Activated CD8-positive, alpha-beta T cell treated with anti-CD3 and anti-CD28 coated beads for 36 hours (primary cell): ENCODE results near the gene CDKAL1. TPM values are rescaled to one million over a fixed set of nuclear protein-coding genes. Genes with fewer than 3 reads are reported as not detected.

Experiments used
- ATAC-seq: fragments of 200-7000 bp; cut with Tn5 transposase; one replicate; pipeline ENCODE4 v1.10.0; 2021; ENCODE audit warnings: mild to moderate bottlenecking, moderate library complexity
- CTCF ChIA-PET: fragments of 350-600 bp; sonication (Branson Sonifier 250); formaldehyde crosslinking; loops from one replicate; lab custom pipeline; 2021; ENCODE audit warnings: antibody characterized with exemption; lab: Charles Lee
- POLR2A ChIA-PET: fragments of 350-600 bp; sonication (Branson Sonifier 250); formaldehyde crosslinking; loops from one replicate; lab custom pipeline; 2021; ENCODE audit warnings: antibody characterized with exemption; lab: Charles Lee
- DNase-seq: peaks from one replicate; pipeline ENCODE4 v3.0.0-alpha.2; 2020
- H3K27ac Mint-ChIP-seq: one replicate; pipeline ENCODE4 v1.8.0; 2021; ENCODE audit warnings: mild to moderate bottlenecking, mixed read lengths
- H3K27me3 Mint-ChIP-seq: one replicate; pipeline ENCODE4 v1.8.0; 2021; ENCODE audit warnings: mixed read lengths
- H3K36me3 Mint-ChIP-seq: one replicate; pipeline ENCODE4 v1.8.0; 2021; ENCODE audit warnings: low read depth, mixed read lengths
- H3K4me1 Mint-ChIP-seq: one replicate; pipeline ENCODE4 v1.8.0; 2021; ENCODE audit warnings: low read depth, mixed read lengths
- H3K4me3 Mint-ChIP-seq: one replicate; pipeline ENCODE4 v1.8.0; 2021; ENCODE audit warnings: mild to moderate bottlenecking, moderate library complexity, mixed read lengths
- H3K9me3 Mint-ChIP-seq: one replicate; pipeline ENCODE4 v1.8.0; 2021; ENCODE audit warnings: mixed read lengths
- intact Hi-C: fragments of 100-400 bp; cut with micrococcal nuclease; formaldehyde crosslinking; loops from one replicate; pipeline ENCODE4 v1.10.0; 2022
- total RNA-seq, 2 experiments: library from RNA; stranded (reverse); gene quantifications; one replicate each; pipeline ENCODE4 v1.2.3, GENCODE V29; 2021
- TF ChIP-seq, protein P1 (sequence below): fragments of 200-600 bp; IDR thresholded peaks from one replicate; pipeline ENCODE4 v1.8.0; 2022; ENCODE audit warnings: antibody characterized with exemption, mild to moderate bottlenecking

CDKAL1 gene
- total RNA-seq, 2 experiments from 2014 or later = 21.6 to 23.6 TPM

GRCh38 chr6:20554326-20554725 is 20.1 kb downstream of the CDKAL1 start:
- Mint-ChIP-seq H3K4me1 (peaks cover 3% of the 10 kb centered on the region), H3K36me3 (peaks cover 19% of the 10 kb centered on the region), H3K27ac (no peak overlapping the region), H3K9me3 (no peaks in the 10 kb centered on the region), H3K27me3 (no peaks in the 10 kb centered on the region), H3K4me3 (no peak overlapping the region)
- no peak for ATAC-seq
- intact Hi-C loops = no loop called here
- CTCF ChIA-PET = no interaction called here
- no peak for DNase-seq
- POLR2A ChIA-PET = no interaction called here
- TF ChIP-seq, protein P1, sequence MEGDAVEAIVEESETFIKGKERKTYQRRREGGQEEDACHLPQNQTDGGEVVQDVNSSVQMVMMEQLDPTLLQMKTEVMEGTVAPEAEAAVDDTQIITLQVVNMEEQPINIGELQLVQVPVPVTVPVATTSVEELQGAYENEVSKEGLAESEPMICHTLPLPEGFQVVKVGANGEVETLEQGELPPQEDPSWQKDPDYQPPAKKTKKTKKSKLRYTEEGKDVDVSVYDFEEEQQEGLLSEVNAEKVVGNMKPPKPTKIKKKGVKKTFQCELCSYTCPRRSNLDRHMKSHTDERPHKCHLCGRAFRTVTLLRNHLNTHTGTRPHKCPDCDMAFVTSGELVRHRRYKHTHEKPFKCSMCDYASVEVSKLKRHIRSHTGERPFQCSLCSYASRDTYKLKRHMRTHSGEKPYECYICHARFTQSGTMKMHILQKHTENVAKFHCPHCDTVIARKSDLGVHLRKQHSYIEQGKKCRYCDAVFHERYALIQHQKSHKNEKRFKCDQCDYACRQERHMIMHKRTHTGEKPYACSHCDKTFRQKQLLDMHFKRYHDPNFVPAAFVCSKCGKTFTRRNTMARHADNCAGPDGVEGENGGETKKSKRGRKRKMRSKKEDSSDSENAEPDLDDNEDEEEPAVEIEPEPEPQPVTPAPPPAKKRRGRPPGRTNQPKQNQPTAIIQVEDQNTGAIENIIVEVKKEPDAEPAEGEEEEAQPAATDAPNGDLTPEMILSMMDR = no peak

- Mint-ChIP-seq H3K4me1 (peaks cover 3% of the 10 kb centered on the region), H3K4me3 (no peak overlapping the region), H3K36me3 (peaks cover 18% of the 10 kb centered on the region), H3K27me3 (no peaks in the 10 kb centered on the region), H3K27ac (no peak overlapping the region), H3K9me3 (no peaks in the 10 kb centered on the region)
- ATAC-seq (no peak), DNase-seq (no peak)
- intact Hi-C loops = no loop called here
- ChIA-PET CTCF (interaction anchor here (1.2 kb wide), 1 partner anchor 150 kb away, joined by 3 read pairs; no protein-coding TSS in a partner anchor), POLR2A (interaction anchor here (0.6 kb wide), 1 partner anchor 15 kb away, joined by 3 read pairs; no protein-coding TSS in a partner anchor)
- TF ChIP-seq, protein P1 = no peak
Observed at GRCh38 chr6:20554817-20555216, 20.6 kb downstream of the CDKAL1 start.

DNA sequence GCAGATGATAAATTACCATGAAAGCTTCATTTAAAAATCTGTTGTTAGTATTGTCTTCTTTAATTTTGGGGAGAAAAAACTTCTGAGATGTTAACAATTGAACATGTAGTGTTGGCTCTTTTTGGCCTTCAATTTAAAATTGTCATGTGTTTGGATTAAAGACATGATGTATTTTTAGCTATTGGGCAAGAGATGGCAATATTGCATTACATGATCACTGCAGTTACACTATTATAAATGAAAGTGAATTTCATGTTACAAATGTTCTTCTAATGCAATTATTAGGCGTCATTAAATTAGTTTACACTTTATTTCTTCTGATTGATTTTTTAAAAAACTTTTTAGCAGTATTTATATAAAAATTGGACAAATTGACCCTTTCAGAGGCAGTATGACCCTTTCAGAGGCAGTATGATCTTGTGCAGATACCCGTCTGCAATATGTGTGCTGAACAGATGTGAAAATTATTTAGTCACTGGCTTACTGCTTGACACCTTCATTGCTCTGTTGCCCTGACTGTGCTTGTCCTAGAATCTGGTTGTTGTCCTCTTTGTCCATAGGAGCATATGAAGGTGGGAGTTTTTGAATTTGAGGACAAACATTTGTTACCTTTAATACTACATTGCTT is 25.8 kb downstream of the CDKAL1 start:
- no peak overlapping the region for H3K27ac Mint-ChIP-seq
- peaks cover 11% of the 10 kb centered on the region for H3K4me1 Mint-ChIP-seq
- intact Hi-C loops = loop anchor here (5.0 kb wide), 1 partner anchor 1027 kb away; no protein-coding TSS in a partner anchor
- H3K4me3 Mint-ChIP-seq = no peak overlapping the region
- ChIA-PET CTCF (interaction anchor here (1.6 to 1.8 kb wide), 2 partner anchors 10 to 1029 kb away, joined by 7 to 9 read pairs; no protein-coding TSS in a partner anchor), POLR2A (no interaction called here)
- no peaks in the 10 kb centered on the region for H3K9me3 Mint-ChIP-seq
- no peak for DNase-seq
- ATAC-seq = no peak
- peaks cover 3% of the 10 kb centered on the region for H3K36me3 Mint-ChIP-seq
- H3K27me3 Mint-ChIP-seq = no peaks in the 10 kb centered on the region
- TF ChIP-seq, protein P1 = no peak

GRCh38 chr6:20563377-20563776 is 29.1 kb downstream of the CDKAL1 start:
- peaks cover 2% of the 10 kb centered on the region for H3K36me3 Mint-ChIP-seq

More at GRCh38 chr6:20563377-20563776, 29.1 kb downstream of the CDKAL1 start:
- TF ChIP-seq, protein P1 = no peak
- Mint-ChIP-seq H3K4me3 (no peak overlapping the region), H3K4me1 (peaks cover 16% of the 10 kb centered on the region), H3K27me3 (no peaks in the 10 kb centered on the region), H3K27ac (no peak overlapping the region), H3K9me3 (no peaks in the 10 kb centered on the region)
- CTCF ChIA-PET = interaction anchor here (0.6 to 5.0 kb wide), 11 partner anchors 7 to 1030 kb away, joined by 3 to 37 read pairs (median 5); partner anchors contain the start of gene SOX4
- intact Hi-C loops = loop anchor here (5.0 kb wide), 1 partner anchor 1024 kb away; no protein-coding TSS in a partner anchor
- ATAC-seq (no peak), DNase-seq (no peak)
- POLR2A ChIA-PET = interaction anchor here (0.6 kb wide), 1 partner anchor 473 kb away, joined by 3 read pairs; no protein-coding TSS in a partner anchor
